HepG2 (cell line): ENCODE results near the gene TOMM20. TPM values are rescaled to one million over a fixed set of nuclear protein-coding genes. Genes with fewer than 3 reads are reported as not detected.
A peak's percentile ranks its signal among the peaks of the same experiment; 100 is the strongest.

Source experiments
- ELF1 ChIP-seq: sonication (generic); formaldehyde crosslinking; IDR thresholded peaks from 2 replicates; pipeline ENCODE4 v1.4.0; 2020; ENCODE audit warnings: missing genetic modification reagents
- HHEX ChIP-seq: IDR thresholded peaks from 2 replicates; pipeline ENCODE4 v1.6.1; 2016; ENCODE audit warnings: control low read depth
- SAP130 ChIP-seq: IDR thresholded peaks from 2 replicates; pipeline ENCODE4 v1.6.1; 2016; ENCODE audit warnings: low read depth
- SRSF9 ChIP-seq: fragments of 200-400 bp; formaldehyde crosslinking; IDR thresholded peaks from 2 replicates; pipeline ENCODE4 v1.6.1; 2018; ENCODE audit warnings: borderline replicate concordance, mild to moderate bottlenecking, low read depth, low read length; ENCODE audit not compliant: insufficient read depth, poor library complexity, severe bottlenecking
- ZNF746 ChIP-seq: sonication (generic); formaldehyde crosslinking; IDR thresholded peaks from 2 replicates; pipeline ENCODE4 v1.8.0; 2022; ENCODE audit warnings: mild to moderate bottlenecking, missing genetic modification reagents
- ZSCAN29 ChIP-seq: sonication (generic); formaldehyde crosslinking; conservative IDR thresholded peaks from 2 replicates; pipeline ENCODE4 v1.4.0; 2020; ENCODE audit warnings: mild to moderate bottlenecking, missing genetic modification reagents
- polyA plus RNA-seq, 8 experiments: library from polyadenylated mRNA; depleted of rRNA in 3 of 8; stranded (reverse) in 7 of 8; unstranded in 1 of 8; fragments of >200 nt; fragmentation: Illumina TruSeq in 4 of 8; extraction: Trizol in 4 of 8; gene quantifications; 2 replicates each; pipeline versions ENCODE4 v1.2.1 to v1.2.3, GENCODE V29; 2011 to 2016; ENCODE audit warnings: low read depth in 4 of 8, missing spikeins in 1 of 8, mixed read lengths in 1 of 8; ENCODE audit not compliant: insufficient read depth in 1 of 8
- total RNA-seq, 5 experiments: library from RNA; depleted of rRNA; stranded (reverse); fragments of >200 nt; fragmentation: Illumina TruSeq; extraction: Trizol; gene quantifications; 2 replicates each; pipeline ENCODE4 v1.2.3, GENCODE V29; 2016; ENCODE audit warnings: low read depth in 1 of 5
- TF ChIP-seq, protein P1 (sequence below): IDR thresholded peaks from 2 replicates; pipeline ENCODE4 v1.6.1; 2016; ENCODE audit warnings: low read depth, control low read depth
- TF ChIP-seq, protein P2 (sequence below): sonication (generic); formaldehyde crosslinking; IDR thresholded peaks from one replicate; pipeline ENCODE4 v1.5.1; 2020; ENCODE audit warnings: mild to moderate bottlenecking, missing genetic modification reagents; ENCODE audit errors: not compliant biosample characterization
- TF ChIP-seq, protein P3 (sequence below): sonication (generic); formaldehyde crosslinking; IDR thresholded peaks from 2 replicates; pipeline ENCODE4 v1.5.1; 2020; ENCODE audit warnings: missing genetic modification reagents, mild to moderate bottlenecking, borderline replicate concordance
- TF ChIP-seq, protein P4 (sequence below): IDR thresholded peaks from 2 replicates; pipeline ENCODE4 v1.6.1; 2016; ENCODE audit warnings: mild to moderate bottlenecking, missing biosample characterization, missing genetic modification reagents
- TF ChIP-seq, protein P5 (sequence below): IDR thresholded peaks from 2 replicates; pipeline ENCODE4 v1.4.0; 2020; ENCODE audit warnings: mild to moderate bottlenecking, missing genetic modification reagents
- TF ChIP-seq, protein P6 (sequence below): sonication (generic); formaldehyde crosslinking; IDR thresholded peaks from 2 replicates; pipeline ENCODE4 v1.4.0; 2020; ENCODE audit warnings: missing genetic modification reagents

TOMM20 gene
- total and polyA plus RNA-seq, 2 of the 13 experiments (the other 11 are each of a cell fraction or from before 2014, with no cell fraction given), result 153 to 376 TPM

DNA sequence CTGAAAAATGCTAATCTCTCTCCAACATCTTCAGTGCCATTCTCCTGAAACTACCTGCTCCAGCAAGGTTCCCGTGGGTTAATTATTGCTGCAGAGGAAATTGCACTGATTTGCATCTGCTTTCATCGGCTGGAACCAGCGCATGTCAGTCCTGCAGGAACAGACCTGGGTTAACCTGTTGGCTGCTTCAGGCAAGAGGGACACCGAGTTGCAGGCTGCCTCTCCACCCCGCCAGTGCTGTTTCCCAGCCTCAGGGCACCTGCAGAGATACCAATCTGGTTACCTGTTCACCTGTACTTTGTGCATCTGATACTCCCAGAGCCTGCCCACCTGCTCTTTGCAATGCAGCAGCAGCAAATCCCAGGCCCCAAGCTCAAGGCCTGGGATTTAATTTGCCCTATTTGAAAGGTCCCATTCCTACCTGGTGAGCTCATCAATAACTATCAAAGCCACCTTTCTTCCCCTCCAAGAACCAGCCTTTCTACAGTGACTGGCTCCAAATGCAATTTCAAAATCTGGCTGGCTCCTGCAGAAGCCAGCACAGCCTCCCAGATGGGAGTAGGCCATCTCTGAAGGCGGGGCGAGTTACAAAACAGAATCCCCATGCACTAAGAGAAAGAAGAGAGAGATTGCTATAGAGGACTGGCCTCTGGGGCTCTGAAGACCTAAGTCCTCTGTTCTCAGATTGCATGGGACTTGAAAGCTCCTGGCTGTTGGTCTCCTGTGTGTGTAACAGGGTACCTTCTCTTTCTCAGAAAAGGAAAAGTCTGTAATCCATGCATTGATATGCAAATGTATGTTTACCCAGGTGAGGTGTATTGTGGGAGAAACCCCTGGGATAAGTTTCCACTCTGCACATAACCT lies 67.8 kb downstream of the TOMM20 start (continued):
- TF ChIP-seq, protein P1, sequence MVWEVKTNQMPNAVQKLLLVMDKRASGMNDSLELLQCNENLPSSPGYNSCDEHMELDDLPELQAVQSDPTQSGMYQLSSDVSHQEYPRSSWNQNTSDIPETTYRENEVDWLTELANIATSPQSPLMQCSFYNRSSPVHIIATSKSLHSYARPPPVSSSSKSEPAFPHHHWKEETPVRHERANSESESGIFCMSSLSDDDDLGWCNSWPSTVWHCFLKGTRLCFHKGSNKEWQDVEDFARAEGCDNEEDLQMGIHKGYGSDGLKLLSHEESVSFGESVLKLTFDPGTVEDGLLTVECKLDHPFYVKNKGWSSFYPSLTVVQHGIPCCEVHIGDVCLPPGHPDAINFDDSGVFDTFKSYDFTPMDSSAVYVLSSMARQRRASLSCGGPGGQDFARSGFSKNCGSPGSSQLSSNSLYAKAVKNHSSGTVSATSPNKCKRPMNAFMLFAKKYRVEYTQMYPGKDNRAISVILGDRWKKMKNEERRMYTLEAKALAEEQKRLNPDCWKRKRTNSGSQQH (CRISPR knock-in tag), result no peak
- TF ChIP-seq, protein P2, sequence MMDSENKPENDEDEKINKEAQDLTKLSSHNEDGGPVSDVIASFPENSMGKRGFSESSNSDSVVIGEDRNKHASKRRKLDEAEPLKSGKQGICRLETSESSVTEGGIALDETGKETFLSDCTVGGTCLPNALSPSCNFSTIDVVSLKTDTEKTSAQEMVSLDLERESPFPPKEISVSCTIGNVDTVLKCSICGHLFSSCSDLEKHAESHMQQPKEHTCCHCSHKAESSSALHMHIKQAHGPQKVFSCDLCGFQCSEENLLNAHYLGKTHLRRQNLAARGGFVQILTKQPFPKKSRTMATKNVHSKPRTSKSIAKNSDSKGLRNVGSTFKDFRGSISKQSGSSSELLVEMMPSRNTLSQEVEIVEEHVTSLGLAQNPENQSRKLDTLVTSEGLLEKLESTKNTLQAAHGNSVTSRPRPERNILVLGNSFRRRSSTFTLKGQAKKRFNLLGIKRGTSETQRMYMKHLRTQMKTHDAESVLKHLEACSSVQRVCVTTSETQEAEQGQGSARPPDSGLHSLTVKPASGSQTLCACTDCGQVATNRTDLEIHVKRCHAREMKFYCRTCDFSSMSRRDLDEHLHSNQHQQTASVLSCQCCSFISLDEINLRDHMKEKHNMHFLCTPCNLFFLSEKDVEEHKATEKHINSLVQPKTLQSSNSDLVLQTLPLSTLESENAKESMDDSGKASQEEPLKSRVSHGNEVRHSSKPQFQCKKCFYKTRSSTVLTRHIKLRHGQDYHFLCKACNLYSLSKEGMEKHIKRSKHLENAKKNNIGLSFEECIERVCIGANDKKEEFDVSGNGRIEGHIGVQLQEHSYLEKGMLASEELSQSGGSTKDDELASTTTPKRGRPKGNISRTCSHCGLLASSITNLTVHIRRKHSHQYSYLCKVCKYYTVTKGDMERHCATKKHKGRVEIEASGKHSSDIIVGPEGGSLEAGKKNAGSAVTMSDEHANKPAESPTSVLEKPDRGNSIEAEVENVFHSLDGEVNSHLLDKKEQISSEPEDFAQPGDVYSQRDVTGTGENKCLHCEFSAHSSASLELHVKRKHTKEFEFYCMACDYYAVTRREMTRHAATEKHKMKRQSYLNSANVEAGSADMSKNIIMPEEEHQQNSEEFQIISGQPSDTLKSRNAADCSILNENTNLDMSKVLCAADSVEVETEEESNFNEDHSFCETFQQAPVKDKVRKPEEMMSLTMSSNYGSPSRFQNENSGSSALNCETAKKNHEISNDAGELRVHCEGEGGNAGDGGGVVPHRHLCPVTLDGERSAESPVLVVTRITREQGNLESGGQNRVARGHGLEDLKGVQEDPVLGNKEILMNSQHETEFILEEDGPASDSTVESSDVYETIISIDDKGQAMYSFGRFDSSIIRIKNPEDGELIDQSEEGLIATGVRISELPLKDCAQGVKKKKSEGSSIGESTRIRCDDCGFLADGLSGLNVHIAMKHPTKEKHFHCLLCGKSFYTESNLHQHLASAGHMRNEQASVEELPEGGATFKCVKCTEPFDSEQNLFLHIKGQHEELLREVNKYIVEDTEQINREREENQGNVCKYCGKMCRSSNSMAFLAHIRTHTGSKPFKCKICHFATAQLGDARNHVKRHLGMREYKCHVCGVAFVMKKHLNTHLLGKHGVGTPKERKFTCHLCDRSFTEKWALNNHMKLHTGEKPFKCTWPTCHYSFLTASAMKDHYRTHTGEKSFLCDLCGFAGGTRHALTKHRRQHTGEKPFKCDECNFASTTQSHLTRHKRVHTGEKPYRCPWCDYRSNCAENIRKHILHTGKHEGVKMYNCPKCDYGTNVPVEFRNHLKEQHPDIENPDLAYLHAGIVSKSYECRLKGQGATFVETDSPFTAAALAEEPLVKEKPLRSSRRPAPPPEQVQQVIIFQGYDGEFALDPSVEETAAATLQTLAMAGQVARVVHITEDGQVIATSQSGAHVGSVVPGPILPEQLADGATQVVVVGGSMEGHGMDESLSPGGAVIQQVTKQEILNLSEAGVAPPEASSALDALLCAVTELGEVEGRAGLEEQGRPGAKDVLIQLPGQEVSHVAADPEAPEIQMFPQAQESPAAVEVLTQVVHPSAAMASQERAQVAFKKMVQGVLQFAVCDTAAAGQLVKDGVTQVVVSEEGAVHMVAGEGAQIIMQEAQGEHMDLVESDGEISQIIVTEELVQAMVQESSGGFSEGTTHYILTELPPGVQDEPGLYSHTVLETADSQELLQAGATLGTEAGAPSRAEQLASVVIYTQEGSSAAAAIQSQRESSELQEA (CRISPR knock-in tag), result no peak
- TF ChIP-seq HHEX (no peak), SAP130 (CRISPR knock-in tag) (peak; percentile 23; the same call in 1 of the 2 replicates), ELF1 (no peak), ZNF746 (no peak), SRSF9 (no peak), ZSCAN29 (no peak)
- TF ChIP-seq, protein P3, sequence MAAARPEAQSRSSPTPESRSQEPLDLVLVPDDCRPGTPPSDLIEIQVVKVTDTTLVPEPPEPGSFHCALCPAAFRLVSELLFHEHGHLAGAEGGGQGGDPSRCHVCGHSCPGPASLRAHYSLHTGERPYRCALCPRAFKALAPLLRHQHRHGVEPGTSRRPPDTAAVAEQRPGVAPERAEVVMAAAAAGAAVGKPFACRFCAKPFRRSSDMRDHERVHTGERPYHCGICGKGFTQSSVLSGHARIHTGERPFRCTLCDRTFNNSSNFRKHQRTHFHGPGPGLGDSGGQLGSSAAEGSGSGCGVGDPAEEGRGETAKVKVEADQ, result no peak
- TF ChIP-seq, protein P4, sequence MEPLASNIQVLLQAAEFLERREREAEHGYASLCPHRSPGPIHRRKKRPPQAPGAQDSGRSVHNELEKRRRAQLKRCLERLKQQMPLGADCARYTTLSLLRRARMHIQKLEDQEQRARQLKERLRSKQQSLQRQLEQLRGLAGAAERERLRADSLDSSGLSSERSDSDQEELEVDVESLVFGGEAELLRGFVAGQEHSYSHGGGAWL (CRISPR knock-in tag), result no peak
- TF ChIP-seq, protein P5, sequence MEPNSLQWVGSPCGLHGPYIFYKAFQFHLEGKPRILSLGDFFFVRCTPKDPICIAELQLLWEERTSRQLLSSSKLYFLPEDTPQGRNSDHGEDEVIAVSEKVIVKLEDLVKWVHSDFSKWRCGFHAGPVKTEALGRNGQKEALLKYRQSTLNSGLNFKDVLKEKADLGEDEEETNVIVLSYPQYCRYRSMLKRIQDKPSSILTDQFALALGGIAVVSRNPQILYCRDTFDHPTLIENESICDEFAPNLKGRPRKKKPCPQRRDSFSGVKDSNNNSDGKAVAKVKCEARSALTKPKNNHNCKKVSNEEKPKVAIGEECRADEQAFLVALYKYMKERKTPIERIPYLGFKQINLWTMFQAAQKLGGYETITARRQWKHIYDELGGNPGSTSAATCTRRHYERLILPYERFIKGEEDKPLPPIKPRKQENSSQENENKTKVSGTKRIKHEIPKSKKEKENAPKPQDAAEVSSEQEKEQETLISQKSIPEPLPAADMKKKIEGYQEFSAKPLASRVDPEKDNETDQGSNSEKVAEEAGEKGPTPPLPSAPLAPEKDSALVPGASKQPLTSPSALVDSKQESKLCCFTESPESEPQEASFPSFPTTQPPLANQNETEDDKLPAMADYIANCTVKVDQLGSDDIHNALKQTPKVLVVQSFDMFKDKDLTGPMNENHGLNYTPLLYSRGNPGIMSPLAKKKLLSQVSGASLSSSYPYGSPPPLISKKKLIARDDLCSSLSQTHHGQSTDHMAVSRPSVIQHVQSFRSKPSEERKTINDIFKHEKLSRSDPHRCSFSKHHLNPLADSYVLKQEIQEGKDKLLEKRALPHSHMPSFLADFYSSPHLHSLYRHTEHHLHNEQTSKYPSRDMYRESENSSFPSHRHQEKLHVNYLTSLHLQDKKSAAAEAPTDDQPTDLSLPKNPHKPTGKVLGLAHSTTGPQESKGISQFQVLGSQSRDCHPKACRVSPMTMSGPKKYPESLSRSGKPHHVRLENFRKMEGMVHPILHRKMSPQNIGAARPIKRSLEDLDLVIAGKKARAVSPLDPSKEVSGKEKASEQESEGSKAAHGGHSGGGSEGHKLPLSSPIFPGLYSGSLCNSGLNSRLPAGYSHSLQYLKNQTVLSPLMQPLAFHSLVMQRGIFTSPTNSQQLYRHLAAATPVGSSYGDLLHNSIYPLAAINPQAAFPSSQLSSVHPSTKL, result peak; percentile 8; the same call in 1 of the 2 replicates
- TF ChIP-seq, protein P6, sequence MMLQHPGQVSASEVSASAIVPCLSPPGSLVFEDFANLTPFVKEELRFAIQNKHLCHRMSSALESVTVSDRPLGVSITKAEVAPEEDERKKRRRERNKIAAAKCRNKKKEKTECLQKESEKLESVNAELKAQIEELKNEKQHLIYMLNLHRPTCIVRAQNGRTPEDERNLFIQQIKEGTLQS, result peak; percentile 76
